Upper lobe of left lung (tissue), 6 donors: ENCODE results near the gene ZHX3. TPM values are rescaled to one million over a fixed set of nuclear protein-coding genes. Genes with fewer than 3 reads are reported as not detected.
"Not testable (repeated sequence)": the region's sequence is repeated elsewhere in the genome, so short reads cannot be mapped to it uniquely, and the experiment has no call there.

ENCODE experiments used
- ATAC-seq, 2 donors: fragments of 200-7000 bp; cut with Tn5 transposase; one replicate each; pipeline ENCODE4 v1.9.1; 2022; ENCODE audit warnings: mild to moderate bottlenecking in 2 of 2, moderate library complexity in 2 of 2; ENCODE audit not compliant: low FRiP score in 2 of 2
- DNase-seq, 2 donors: peaks; one replicate each; pipeline ENCODE4 v3.0.0-alpha.2; 2019 to 2020
- H3K27ac ChIP-seq, 4 donors: fragments of 200-600 bp; sonication (generic); one replicate each; pipeline ENCODE4 v1.5.1; 2016 to 2019
- H3K27me3 ChIP-seq, 4 donors: fragments of 200-600 bp; sonication (generic); one replicate each; pipeline ENCODE4 v1.5.1; 2017 to 2019
- H3K36me3 ChIP-seq, 4 donors: fragments of 200-600 bp; sonication (generic); one replicate each; pipeline ENCODE4 v1.5.1; 2016 to 2019
- H3K4me1 ChIP-seq, 4 donors: fragments of 200-600 bp; sonication (generic); one replicate each; pipeline ENCODE4 v1.5.1; 2018 to 2019
- H3K4me3 ChIP-seq, 4 donors: fragments of 200-600 bp; sonication (generic); one replicate each; pipeline ENCODE4 v1.5.1; 2017 to 2019; ENCODE audit warnings: mild to moderate bottlenecking in 2 of 4, moderate library complexity in 1 of 4
- H3K9me3 ChIP-seq, 4 donors: fragments of 200-600 bp; sonication (generic); one replicate each; pipeline ENCODE4 v1.5.1; 2018 to 2019
- EP300 ChIP-seq, 4 donors: sonication (generic); formaldehyde crosslinking; IDR thresholded peaks; one replicate each; pipeline ENCODE4 v1.5.1; 2017; ENCODE audit warnings: antibody characterized with exemption in 4 of 4, control low read depth in 2 of 4
- POLR2A ChIP-seq, 4 donors: fragments of 450-650 bp; IDR thresholded peaks; one replicate each; pipeline ENCODE4 v1.5.1; 2016 to 2017; ENCODE audit warnings: antibody characterized with exemption in 4 of 4, mild to moderate bottlenecking in 2 of 4
- POLR2AphosphoS5 ChIP-seq, 2 donors: sonication (generic); formaldehyde crosslinking; IDR thresholded peaks; one replicate each; pipeline ENCODE4 v1.5.1; 2017; ENCODE audit warnings: antibody characterized with exemption in 2 of 2
- WGBS, 2 donors: methylation state at CpG; one replicate each; pipeline ENCODE4 v1.1.5; 2017 to 2018; 5-methylcytosine and 5-hydroxymethylcytosine counted together
- total RNA-seq, 6 donors: library from RNA; depleted of rRNA in 4 of 6; stranded (reverse); fragments of >200 nt in 4 of 6; gene quantifications; one replicate each; pipeline versions ENCODE4 v1.1.0 to v1.2.1, GENCODE V29; 2016 to 2021
- TF ChIP-seq, protein P1 (sequence below), 6 experiments: fragments of 450-650 bp in 4 of 6; fragments of 200-600 bp in 2 of 6; sonication (generic) in 2 of 6; IDR thresholded peaks; one replicate each; pipeline ENCODE4 v1.5.1; 2016 to 2019; ENCODE audit warnings: antibody characterized with exemption in 6 of 6
- donor health status: DM: no; HTN: no; CAD: no; lungs with moderate emphysema.
- donor health status: DM: no; HTN: yes; CAD: no; lungs with severe emphysema.

ZHX3 gene
- total RNA-seq, 6 donors from 2014 or later: 30.4 to 57.5 (median 44.9) TPM

DNA sequence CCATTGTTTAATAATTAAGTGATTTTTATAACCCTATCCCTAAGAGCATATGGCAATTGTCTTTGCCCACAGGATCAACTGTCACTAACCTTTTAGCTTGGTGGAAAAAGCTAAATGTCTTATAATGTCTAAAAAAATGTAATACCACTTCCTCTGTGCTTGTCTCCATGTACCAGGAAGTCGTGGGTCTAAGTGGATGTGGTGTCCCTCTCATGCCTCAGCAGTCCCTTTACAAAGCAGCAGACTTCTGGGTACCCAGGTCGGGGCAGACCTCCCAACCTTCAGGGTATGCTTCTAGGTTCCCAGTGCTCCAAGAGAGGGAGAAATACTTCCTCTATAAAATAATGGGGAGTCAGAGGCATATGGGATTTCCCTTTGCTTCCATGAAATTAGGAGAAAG, 74.7 kb downstream of the ZHX3 start:
- TF ChIP-seq POLR2A (IDR thresholded peaks at IDR 0.05): no peak
- no peak for TF ChIP-seq POLR2AphosphoS5 (IDR thresholded peaks at IDR 0.05)
- TF ChIP-seq, protein P1, sequence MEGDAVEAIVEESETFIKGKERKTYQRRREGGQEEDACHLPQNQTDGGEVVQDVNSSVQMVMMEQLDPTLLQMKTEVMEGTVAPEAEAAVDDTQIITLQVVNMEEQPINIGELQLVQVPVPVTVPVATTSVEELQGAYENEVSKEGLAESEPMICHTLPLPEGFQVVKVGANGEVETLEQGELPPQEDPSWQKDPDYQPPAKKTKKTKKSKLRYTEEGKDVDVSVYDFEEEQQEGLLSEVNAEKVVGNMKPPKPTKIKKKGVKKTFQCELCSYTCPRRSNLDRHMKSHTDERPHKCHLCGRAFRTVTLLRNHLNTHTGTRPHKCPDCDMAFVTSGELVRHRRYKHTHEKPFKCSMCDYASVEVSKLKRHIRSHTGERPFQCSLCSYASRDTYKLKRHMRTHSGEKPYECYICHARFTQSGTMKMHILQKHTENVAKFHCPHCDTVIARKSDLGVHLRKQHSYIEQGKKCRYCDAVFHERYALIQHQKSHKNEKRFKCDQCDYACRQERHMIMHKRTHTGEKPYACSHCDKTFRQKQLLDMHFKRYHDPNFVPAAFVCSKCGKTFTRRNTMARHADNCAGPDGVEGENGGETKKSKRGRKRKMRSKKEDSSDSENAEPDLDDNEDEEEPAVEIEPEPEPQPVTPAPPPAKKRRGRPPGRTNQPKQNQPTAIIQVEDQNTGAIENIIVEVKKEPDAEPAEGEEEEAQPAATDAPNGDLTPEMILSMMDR (IDR thresholded peaks at IDR 0.05): no peak
- no peak for TF ChIP-seq EP300 (IDR thresholded peaks at IDR 0.05)
- ATAC-seq (no peak), DNase-seq (no peak)
- H3K4me1 ChIP-seq: peaks cover 28 to 37% (median 33%) of the 10 kb centered on the region in 4 donors
- H3K27me3 ChIP-seq: no peaks in the 10 kb centered on the region
- H3K27ac ChIP-seq: no peak overlapping the region
- WGBS, 2 donors: 62 to 68% methylated on average over 2 of the region's 2 CpGs
- H3K4me3 ChIP-seq: no peak overlapping the region
- H3K36me3 ChIP-seq: no peaks in the 10 kb centered on the region
- no peaks in the 10 kb centered on the region for H3K9me3 ChIP-seq

DNA sequence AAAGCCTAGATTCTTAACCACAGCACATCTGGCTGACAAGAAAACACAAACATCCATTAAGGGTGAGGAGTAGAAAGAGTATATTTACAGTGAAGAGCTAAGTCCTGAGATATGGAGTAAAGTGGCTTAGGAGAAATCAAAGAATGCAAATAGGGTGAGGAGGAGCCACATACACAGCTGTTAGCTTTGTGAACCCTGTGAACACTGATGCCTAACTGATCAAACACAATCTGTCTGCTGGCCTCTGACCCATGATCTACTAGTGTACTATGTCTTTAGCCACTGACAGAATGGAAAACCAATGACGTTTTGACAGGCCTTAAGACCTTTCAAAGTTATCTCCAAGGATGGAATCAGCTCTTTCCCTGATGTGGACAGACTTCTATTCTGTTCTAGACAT, 75.2 kb downstream of the ZHX3 start:
- Histone ChIP-seq H3K9me3 (no peaks in the 10 kb centered on the region), H3K27me3 (no peaks in the 10 kb centered on the region), H3K4me1 (peaks cover 23 to 32% (median 28%) of the 10 kb centered on the region in 4 donors), H3K4me3 (no peak overlapping the region), H3K27ac (no peak overlapping the region), H3K36me3 (no peaks in the 10 kb centered on the region)
- ATAC-seq (no peak), DNase-seq (no peak)
- 63 to 80% methylated on average over 1 of the region's 1 CpG for WGBS, 2 donors
- TF ChIP-seq, protein P1 (IDR thresholded peaks at IDR 0.05): no peak
- TF ChIP-seq POLR2AphosphoS5 (IDR thresholded peaks at IDR 0.05): no peak
- TF ChIP-seq POLR2A (IDR thresholded peaks at IDR 0.05): no peak
- TF ChIP-seq EP300 (IDR thresholded peaks at IDR 0.05): no peak

DNA sequence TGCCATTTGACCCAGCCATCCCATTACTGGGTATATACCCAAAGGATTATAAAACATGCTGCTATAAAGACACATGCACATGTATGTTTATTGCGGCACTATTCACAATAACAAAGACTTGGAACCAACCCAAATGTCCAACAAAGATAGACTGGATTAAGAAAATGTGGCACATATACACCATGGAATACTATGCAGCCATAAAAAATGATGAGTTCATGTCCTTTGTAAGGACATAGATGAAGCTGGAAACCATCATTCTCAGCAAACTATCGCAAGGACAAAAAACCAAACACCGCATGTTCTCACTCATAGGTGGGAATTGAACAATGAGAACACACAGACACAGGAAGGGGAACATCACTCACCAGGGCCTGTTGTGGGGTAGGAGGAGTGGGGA, 80.3 kb downstream of the ZHX3 start:
- H3K4me1 ChIP-seq: peaks cover 21 to 26% (median 24%) of the 10 kb centered on the region in 4 donors
- H3K27ac ChIP-seq, H3K36me3 ChIP-seq, DNase-seq, H3K9me3 ChIP-seq, H3K4me3 ChIP-seq, ATAC-seq, H3K27me3 ChIP-seq: not testable (repeated sequence)
- 98 to 100% methylated on average over 3 of the region's 3 CpGs for WGBS, 2 donors

DNA sequence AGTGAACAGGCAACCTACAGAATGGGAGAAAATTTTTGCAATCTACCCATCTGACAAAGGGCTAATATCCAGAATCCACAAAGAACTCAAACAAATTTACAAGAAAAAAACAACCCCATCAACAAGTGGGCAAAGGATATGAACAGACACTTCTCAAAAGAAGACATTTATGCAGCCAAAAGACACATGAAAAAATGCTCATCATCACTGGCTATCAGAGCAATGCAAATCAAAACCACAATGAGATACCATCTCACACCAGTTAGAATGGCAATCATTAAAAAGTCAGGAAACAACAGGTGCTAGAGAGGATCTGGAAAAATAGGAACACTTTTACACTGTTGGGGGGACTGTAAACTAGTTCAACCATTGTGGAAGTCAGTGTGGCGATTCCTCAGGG, 80.7 kb downstream of the ZHX3 start:
- not testable (repeated sequence) for DNase-seq, H3K27ac ChIP-seq, H3K9me3 ChIP-seq, H3K36me3 ChIP-seq, H3K4me3 ChIP-seq, H3K27me3 ChIP-seq, ATAC-seq
- 91% methylated on average over 1 of the region's 1 CpG; no CpG with 5 or more reads in 1 of the 2 donors for WGBS, 2 donors
- peaks cover 25 to 30% (median 28%) of the 10 kb centered on the region in 4 donors for H3K4me1 ChIP-seq

DNA sequence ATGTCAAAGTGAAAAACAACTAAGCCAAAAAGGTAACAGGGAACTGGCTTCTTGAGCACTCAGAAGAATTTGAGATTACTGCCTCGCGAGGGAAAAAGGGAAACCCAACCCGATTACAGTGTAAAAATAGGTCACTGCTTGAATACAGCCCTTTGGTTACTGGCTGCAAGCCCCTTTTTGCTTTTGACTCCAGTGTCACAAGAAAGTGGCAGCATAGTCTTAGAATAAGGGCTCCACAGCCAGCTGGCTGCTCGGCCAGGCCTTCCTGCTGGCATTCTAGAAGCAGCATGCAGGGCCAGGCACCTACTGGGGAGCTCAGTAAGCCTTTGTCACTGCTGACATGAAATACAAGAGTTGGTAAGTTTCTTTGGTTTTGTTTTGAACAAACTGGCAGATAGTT, 83.0 kb downstream of the ZHX3 start:
- Histone ChIP-seq H3K4me3 (no peak overlapping the region), H3K36me3 (no peaks in the 10 kb centered on the region), H3K27ac (peak overlapping the region in 3 of 4 donors; percentile 41 to 60 (median 57)), H3K27me3 (no peaks in the 10 kb centered on the region), H3K4me1 (peaks cover 27 to 32% (median 30%) of the 10 kb centered on the region in 4 donors), H3K9me3 (no peaks in the 10 kb centered on the region)
- peak in 1 of 2 donors; percentile 5 for DNase-seq
- 35 to 40% methylated on average over 4 of the region's 4 CpGs for WGBS, 2 donors
- no peak for ATAC-seq
- TF ChIP-seq, protein P1 (IDR thresholded peaks at IDR 0.05): no peak
- TF ChIP-seq POLR2AphosphoS5 (IDR thresholded peaks at IDR 0.05) (no peak), EP300 (IDR thresholded peaks at IDR 0.05) (no peak), POLR2A (IDR thresholded peaks at IDR 0.05) (no peak)

DNA sequence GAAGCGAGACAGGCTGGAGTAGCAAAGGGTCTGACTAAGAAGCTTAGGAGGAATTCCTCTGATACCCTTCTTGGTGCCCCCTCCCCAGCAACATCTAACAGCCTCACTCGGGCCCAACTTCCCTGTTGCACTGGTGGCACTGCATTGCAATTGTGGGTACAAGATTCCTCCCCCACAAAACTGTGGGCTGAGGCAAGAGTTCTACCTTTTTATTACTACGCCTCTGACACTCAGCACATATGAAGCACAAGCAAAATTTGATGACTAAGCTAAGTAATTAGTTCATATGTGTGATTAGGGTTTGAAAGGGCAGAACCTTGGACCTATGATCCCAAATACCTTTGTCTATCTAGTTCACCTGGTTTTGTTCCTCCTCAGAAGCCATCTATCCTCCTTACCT, 83.5 kb downstream of the ZHX3 start:
- Histone ChIP-seq H3K27ac (peak overlapping the region; percentile 41 to 60 (median 54)), H3K4me1 (peaks cover 27 to 36% (median 32%) of the 10 kb centered on the region in 4 donors), H3K4me3 (no peak overlapping the region), H3K9me3 (no peaks in the 10 kb centered on the region), H3K27me3 (no peaks in the 10 kb centered on the region), H3K36me3 (no peaks in the 10 kb centered on the region)
- ATAC-seq: no peak
- TF ChIP-seq POLR2AphosphoS5 (IDR thresholded peaks at IDR 0.05): no peak
- TF ChIP-seq, protein P1 (IDR thresholded peaks at IDR 0.05): no peak
- no peak for TF ChIP-seq EP300 (IDR thresholded peaks at IDR 0.05)
- no peak for TF ChIP-seq POLR2A (IDR thresholded peaks at IDR 0.05)
- no peak for DNase-seq
- 89 to 98% methylated on average over 3 of the region's 3 CpGs for WGBS, 2 donors
